Measurements from ENCODE around the gene HACD4. TPM values are rescaled to one million over a fixed set of nuclear protein-coding genes. Genes with fewer than 3 reads are reported as not detected.
A peak's percentile ranks its signal among the peaks of the same experiment; 100 is the strongest.

The HACD4 gene
- total RNA-seq, 3 donors from 2014 or later: 3.3 to 5.1 (median 4.0) TPM

DNA sequence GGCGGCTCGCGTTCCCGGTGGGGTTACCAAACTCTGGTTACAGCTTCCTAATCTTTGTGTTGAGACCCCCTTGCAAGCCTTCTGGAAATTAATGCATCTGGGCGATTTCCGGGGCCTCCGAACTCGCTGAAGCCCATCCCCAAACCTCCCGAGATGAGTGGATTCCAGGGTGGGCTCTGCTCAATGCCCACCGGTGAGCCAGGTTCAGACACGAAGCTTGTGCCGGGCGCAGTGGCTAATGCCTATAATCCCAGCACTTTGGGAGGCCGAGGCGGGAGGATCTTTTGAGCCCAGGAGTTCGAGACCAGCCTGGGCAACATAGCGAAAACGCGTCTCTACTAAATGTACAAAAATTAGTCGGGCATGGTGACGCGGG lies 356 bp upstream of the HACD4 start:
- H3K9me3 ChIP-seq: no peaks in the 10 kb centered on the region
- DNase-seq (ENCODE audit: low spot score in 2 of 2): no peak
- H3K27me3 ChIP-seq: no peaks in the 10 kb centered on the region
- H3K36me3 ChIP-seq: no peaks in the 10 kb centered on the region
- TF ChIP-seq, protein P1, sequence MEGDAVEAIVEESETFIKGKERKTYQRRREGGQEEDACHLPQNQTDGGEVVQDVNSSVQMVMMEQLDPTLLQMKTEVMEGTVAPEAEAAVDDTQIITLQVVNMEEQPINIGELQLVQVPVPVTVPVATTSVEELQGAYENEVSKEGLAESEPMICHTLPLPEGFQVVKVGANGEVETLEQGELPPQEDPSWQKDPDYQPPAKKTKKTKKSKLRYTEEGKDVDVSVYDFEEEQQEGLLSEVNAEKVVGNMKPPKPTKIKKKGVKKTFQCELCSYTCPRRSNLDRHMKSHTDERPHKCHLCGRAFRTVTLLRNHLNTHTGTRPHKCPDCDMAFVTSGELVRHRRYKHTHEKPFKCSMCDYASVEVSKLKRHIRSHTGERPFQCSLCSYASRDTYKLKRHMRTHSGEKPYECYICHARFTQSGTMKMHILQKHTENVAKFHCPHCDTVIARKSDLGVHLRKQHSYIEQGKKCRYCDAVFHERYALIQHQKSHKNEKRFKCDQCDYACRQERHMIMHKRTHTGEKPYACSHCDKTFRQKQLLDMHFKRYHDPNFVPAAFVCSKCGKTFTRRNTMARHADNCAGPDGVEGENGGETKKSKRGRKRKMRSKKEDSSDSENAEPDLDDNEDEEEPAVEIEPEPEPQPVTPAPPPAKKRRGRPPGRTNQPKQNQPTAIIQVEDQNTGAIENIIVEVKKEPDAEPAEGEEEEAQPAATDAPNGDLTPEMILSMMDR (IDR thresholded peaks at IDR 0.05): no peak
- TF ChIP-seq POLR2A (IDR thresholded peaks at IDR 0.05) (no peak), POLR2AphosphoS5 (IDR thresholded peaks at IDR 0.05) (no peak)
- no peaks in the 10 kb centered on the region for H3K4me1 ChIP-seq
- H3K4me3 ChIP-seq: peak overlapping the region; percentile 58 to 81 (median 69)
- intact Hi-C loops (cut with DNase I; ENCODE audit: low total_unique reads): loop anchor here (5.0 kb wide), 1 partner anchor 909 kb away; no protein-coding TSS in a partner anchor
- H3K27ac ChIP-seq: peak overlapping the region; percentile 80

- Histone ChIP-seq H3K4me3 (peak overlapping the region; percentile 58 to 81 (median 69)), H3K36me3 (no peaks in the 10 kb centered on the region), H3K27me3 (no peaks in the 10 kb centered on the region), H3K4me1 (no peaks in the 10 kb centered on the region), H3K27ac (peak overlapping the region; percentile 80), H3K9me3 (no peaks in the 10 kb centered on the region)
- no peak for TF ChIP-seq POLR2A (IDR thresholded peaks at IDR 0.05)
- TF ChIP-seq, protein P1 (IDR thresholded peaks at IDR 0.05): no peak
- DNase-seq (ENCODE audit: low spot score in 2 of 2): no peak
- intact Hi-C loops (cut with DNase I; ENCODE audit: low total_unique reads): loop anchor here (5.0 kb wide), 1 partner anchor 908 kb away; no protein-coding TSS in a partner anchor
Measured at GRCh38 chr9:21030389-21031035, 928 bp downstream of the HACD4 start.

GRCh38 chr9:21029661-21030060 lies 1.8 kb downstream of the HACD4 start:
- H3K27ac ChIP-seq: no peak overlapping the region
- DNase-seq (ENCODE audit: low spot score in 2 of 2): no peak
- H3K36me3 ChIP-seq: no peaks in the 10 kb centered on the region
- no peaks in the 10 kb centered on the region for H3K27me3 ChIP-seq
- no peaks in the 10 kb centered on the region for H3K9me3 ChIP-seq
- TF ChIP-seq POLR2A (IDR thresholded peaks at IDR 0.05) (no peak), POLR2AphosphoS5 (IDR thresholded peaks at IDR 0.05) (no peak)
- TF ChIP-seq, protein P1 (IDR thresholded peaks at IDR 0.05): no peak
- intact Hi-C loops (cut with DNase I; ENCODE audit: low total_unique reads): loop anchor here (5.0 to 10.0 kb wide), 2 partner anchors 907 to 1265 kb away; no protein-coding TSS in a partner anchor
- no peaks in the 10 kb centered on the region for H3K4me1 ChIP-seq
- H3K4me3 ChIP-seq: no peak overlapping the region

DNA sequence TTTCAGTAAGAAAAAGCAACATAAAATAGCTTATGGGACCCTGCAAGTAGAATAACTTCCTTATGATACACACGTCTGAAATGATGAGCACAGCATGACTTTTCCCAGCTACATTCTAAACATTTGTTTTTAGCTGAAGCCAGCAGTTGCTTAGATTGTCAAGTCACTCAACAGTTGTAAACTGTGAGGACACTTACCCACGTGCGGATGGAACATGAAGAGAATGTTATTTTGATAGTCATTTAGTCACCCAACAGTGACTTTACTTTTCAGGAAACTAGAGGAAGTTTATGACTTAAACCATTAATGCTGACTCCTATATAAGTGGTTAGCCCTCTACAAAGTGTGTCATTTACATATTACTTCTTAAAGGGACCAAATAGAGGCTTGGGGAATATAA lies 3.0 kb downstream of the HACD4 start:
- TF ChIP-seq, protein P1 (IDR thresholded peaks at IDR 0.05): no peak
- TF ChIP-seq POLR2A (IDR thresholded peaks at IDR 0.05) (no peak), POLR2AphosphoS5 (IDR thresholded peaks at IDR 0.05) (no peak)
- Histone ChIP-seq H3K27me3 (no peaks in the 10 kb centered on the region), H3K36me3 (no peaks in the 10 kb centered on the region), H3K9me3 (no peaks in the 10 kb centered on the region), H3K4me1 (no peaks in the 10 kb centered on the region), H3K4me3 (no peak overlapping the region), H3K27ac (no peak overlapping the region)
- intact Hi-C loops (cut with DNase I; ENCODE audit: low total_unique reads): loop anchor here (10.0 kb wide), 1 partner anchor 1264 kb away; no protein-coding TSS in a partner anchor
- no peak for DNase-seq (ENCODE audit: low spot score in 2 of 2)

DNA sequence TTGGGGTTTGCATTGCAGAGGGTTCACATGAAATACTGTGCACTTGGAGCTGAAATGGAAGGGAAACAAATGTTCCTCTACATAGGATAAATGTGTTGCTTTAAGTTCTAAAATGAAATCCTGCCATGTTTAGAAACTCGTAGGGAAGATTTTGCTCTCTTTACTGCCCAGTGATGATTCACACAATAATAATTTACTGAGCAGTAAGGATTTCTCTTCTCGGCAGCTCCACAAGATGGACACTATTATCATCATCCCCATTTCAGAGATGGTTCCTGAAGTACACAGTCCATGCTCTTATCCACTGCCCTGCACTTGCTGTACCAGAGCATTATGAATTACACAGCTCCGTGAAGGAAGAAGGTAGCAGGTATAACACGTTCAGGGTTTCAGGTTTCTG lies 4.1 kb downstream of the HACD4 start:
- Histone ChIP-seq H3K27me3 (no peaks in the 10 kb centered on the region), H3K9me3 (no peaks in the 10 kb centered on the region), H3K27ac (no peak overlapping the region), H3K36me3 (no peaks in the 10 kb centered on the region), H3K4me1 (no peaks in the 10 kb centered on the region), H3K4me3 (no peak overlapping the region)
- TF ChIP-seq, protein P1 (IDR thresholded peaks at IDR 0.05): no peak
- TF ChIP-seq POLR2A (IDR thresholded peaks at IDR 0.05) (no peak), POLR2AphosphoS5 (IDR thresholded peaks at IDR 0.05) (no peak)
- intact Hi-C loops (cut with DNase I; ENCODE audit: low total_unique reads): loop anchor here (10.0 kb wide), 1 partner anchor 1262 kb away; no protein-coding TSS in a partner anchor
- DNase-seq (ENCODE audit: low spot score in 2 of 2): no peak
